ENCODE results near the gene ACLY. TPM values are rescaled to one million over a fixed set of nuclear protein-coding genes. Genes with fewer than 3 reads are reported as not detected.

The ACLY gene
- total RNA-seq, 1 donor from 2014 or later = 143 TPM

- Mint-ChIP-seq H3K27me3 (no peaks in the 10 kb centered on the region), H3K4me3 (no peak overlapping the region), H3K4me1 (no peaks in the 10 kb centered on the region), H3K27ac (no peak overlapping the region), H3K9me3 (no peaks in the 10 kb centered on the region), H3K36me3 (ENCODE audit: low read depth) (peaks cover 85% of the 10 kb centered on the region)
- TF ChIP-seq CTCF (IDR thresholded peaks at IDR 0.05) = no peak
- CTCF ChIA-PET = no interaction called here
- ATAC-seq (ENCODE audit: low read depth) = no peak
- POLR2A ChIA-PET = no interaction called here
- intact Hi-C loops (cut with micrococcal nuclease) = no loop called here
- DNase-seq = no peak
These were observed 13.6 kb downstream of the ACLY start for GRCh38 chr17:41905172-41905571.

GRCh38 chr17:41904242-41904841, 14.4 kb downstream of the ACLY start:
- ChIA-PET CTCF (no interaction called here), POLR2A (no interaction called here)
- DNase-seq (no peak), ATAC-seq (ENCODE audit: low read depth) (no peak)
- H3K36me3 Mint-ChIP-seq (ENCODE audit: low read depth) = peaks cover 82% of the 10 kb centered on the region
- no peak overlapping the region for H3K27ac Mint-ChIP-seq
- no peak overlapping the region for H3K4me3 Mint-ChIP-seq
- intact Hi-C loops (cut with micrococcal nuclease) = no loop called here
- H3K27me3 Mint-ChIP-seq = no peaks in the 10 kb centered on the region
- no peaks in the 10 kb centered on the region for H3K4me1 Mint-ChIP-seq
- TF ChIP-seq CTCF (IDR thresholded peaks at IDR 0.05) = no peak
- H3K9me3 Mint-ChIP-seq = no peaks in the 10 kb centered on the region

DNA sequence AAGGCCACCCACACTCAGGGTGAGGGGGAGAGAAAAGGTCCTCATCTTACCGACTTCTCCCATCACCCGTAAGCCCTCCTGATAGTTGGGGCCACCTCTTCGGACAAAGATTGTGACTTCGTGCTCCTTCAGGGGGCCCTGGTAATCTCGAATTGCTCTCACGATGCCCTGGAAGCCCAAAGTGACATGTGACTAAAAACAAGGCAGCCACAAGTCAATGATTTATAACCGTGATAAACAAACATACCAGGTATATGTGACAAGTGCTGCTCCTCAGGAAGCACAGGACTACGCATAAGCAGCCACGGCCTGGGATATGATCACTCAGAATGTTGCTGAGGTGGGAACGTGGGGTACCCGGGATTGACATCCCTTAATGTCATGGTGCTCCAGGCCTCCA, 17.1 kb downstream of the ACLY start:
- ATAC-seq (ENCODE audit: low read depth) = no peak
- no peak for DNase-seq
- no peak for TF ChIP-seq CTCF (IDR thresholded peaks at IDR 0.05)
- H3K36me3 Mint-ChIP-seq (ENCODE audit: low read depth) = peaks cover 82% of the 10 kb centered on the region
- intact Hi-C loops (cut with micrococcal nuclease) = no loop called here
- H3K27ac Mint-ChIP-seq = no peak overlapping the region
- ChIA-PET CTCF (no interaction called here), POLR2A (no interaction called here)
- H3K4me3 Mint-ChIP-seq = no peak overlapping the region
- H3K9me3 Mint-ChIP-seq = no peaks in the 10 kb centered on the region
- H3K4me1 Mint-ChIP-seq = no peaks in the 10 kb centered on the region
- H3K27me3 Mint-ChIP-seq = no peaks in the 10 kb centered on the region

- POLR2A ChIA-PET = no interaction called here
- CTCF ChIA-PET = no interaction called here
- TF ChIP-seq CTCF (IDR thresholded peaks at IDR 0.05) = no peak
- ATAC-seq (ENCODE audit: low read depth) (no peak), DNase-seq (no peak)
- H3K4me1 Mint-ChIP-seq = no peaks in the 10 kb centered on the region
- H3K27ac Mint-ChIP-seq = no peak overlapping the region
- intact Hi-C loops (cut with micrococcal nuclease) = no loop called here
- H3K9me3 Mint-ChIP-seq = no peaks in the 10 kb centered on the region
- no peaks in the 10 kb centered on the region for H3K27me3 Mint-ChIP-seq
- H3K36me3 Mint-ChIP-seq (ENCODE audit: low read depth) = peaks cover 89% of the 10 kb centered on the region
- H3K4me3 Mint-ChIP-seq = no peak overlapping the region
These were observed 22.0 kb downstream of the ACLY start for GRCh38 chr17:41896726-41897125.

- CTCF ChIA-PET = no interaction called here
- POLR2A ChIA-PET = interaction anchor here (0.6 kb wide), 1 partner anchor 260 kb away, joined by 3 read pairs; no protein-coding TSS in a partner anchor
These were observed 23.1 kb downstream of the ACLY start for GRCh38 chr17:41895617-41896016.

More at GRCh38 chr17:41895617-41896016, 23.1 kb downstream of the ACLY start:
- DNase-seq (no peak), ATAC-seq (ENCODE audit: low read depth) (no peak)
- Mint-ChIP-seq H3K4me1 (no peaks in the 10 kb centered on the region), H3K9me3 (no peaks in the 10 kb centered on the region), H3K27me3 (no peaks in the 10 kb centered on the region), H3K4me3 (no peak overlapping the region), H3K27ac (no peak overlapping the region), H3K36me3 (ENCODE audit: low read depth) (peaks cover 82% of the 10 kb centered on the region)
- no peak for TF ChIP-seq CTCF (IDR thresholded peaks at IDR 0.05)
- intact Hi-C loops (cut with micrococcal nuclease) = no loop called here
